Measurements from ENCODE around the gene SPATA21.

Gene SPATA21

DNA sequence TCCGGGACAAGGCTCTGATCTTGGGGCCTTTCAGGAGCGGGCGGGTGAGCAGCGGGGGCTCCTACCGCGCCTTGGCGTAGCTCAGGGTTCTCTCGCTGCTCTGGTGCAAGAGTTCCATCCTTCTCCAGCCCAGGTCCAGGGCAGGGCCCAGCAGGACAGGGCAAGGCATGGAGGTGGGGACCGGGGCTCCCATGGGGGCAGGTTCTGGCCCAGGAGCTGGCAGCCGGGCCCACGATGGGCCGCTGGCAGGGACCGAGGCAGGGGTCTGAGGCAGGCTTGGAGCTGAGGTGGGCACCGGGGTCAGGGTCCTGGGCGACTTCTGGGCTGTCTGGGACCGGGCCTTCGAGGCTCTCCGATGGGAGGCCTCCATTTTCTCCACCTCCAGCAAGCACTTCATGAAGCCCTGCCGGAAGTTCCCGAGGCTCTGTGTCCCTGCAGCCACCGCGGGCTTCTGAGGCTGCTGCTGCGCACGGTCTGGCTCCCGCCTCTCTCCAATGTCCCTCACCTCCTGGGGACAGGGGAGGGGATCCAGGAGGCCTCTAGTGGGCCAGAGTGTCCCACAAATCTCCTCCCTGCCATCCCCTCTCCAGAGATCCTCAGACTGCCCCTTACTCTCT is 27.6 kb downstream of the SPATA21 start:
- no peak overlapping the region for H3K4me3 Mint-ChIP-seq
- H3K27me3 Mint-ChIP-seq (ENCODE audit: low read depth) = peaks cover 14% of the 10 kb centered on the region
- no peaks in the 10 kb centered on the region for H3K4me1 Mint-ChIP-seq
- TF ChIP-seq, protein P1, sequence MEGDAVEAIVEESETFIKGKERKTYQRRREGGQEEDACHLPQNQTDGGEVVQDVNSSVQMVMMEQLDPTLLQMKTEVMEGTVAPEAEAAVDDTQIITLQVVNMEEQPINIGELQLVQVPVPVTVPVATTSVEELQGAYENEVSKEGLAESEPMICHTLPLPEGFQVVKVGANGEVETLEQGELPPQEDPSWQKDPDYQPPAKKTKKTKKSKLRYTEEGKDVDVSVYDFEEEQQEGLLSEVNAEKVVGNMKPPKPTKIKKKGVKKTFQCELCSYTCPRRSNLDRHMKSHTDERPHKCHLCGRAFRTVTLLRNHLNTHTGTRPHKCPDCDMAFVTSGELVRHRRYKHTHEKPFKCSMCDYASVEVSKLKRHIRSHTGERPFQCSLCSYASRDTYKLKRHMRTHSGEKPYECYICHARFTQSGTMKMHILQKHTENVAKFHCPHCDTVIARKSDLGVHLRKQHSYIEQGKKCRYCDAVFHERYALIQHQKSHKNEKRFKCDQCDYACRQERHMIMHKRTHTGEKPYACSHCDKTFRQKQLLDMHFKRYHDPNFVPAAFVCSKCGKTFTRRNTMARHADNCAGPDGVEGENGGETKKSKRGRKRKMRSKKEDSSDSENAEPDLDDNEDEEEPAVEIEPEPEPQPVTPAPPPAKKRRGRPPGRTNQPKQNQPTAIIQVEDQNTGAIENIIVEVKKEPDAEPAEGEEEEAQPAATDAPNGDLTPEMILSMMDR (IDR thresholded peaks at IDR 0.05; ENCODE audit: unreplicated experiment in 3 of 3) = no peak
- no peak overlapping the region for H3K27ac Mint-ChIP-seq
- no peaks in the 10 kb centered on the region for H3K9me3 Mint-ChIP-seq
- H3K36me3 Mint-ChIP-seq (ENCODE audit: low read depth) = no peaks in the 10 kb centered on the region

DNA sequence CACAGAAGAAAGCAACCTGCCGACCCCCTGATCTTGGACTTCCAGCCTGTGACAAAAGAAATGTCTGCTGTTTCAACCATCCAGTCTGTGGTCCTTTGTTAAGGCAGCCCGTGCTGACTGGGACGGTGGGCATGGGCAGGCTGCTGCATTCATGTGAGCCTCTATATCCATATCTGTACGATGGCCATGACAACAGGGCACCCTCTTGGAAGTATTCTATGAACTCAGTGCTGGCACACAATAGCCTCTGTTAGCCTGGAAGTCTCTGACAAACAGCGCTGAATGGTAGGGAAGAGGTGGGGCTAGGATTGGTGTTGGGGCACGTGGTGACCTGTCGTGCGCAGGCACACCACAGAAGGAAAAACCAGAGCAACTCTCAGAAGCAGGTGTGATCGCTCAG is 30.4 kb downstream of the SPATA21 start:
- Mint-ChIP-seq H3K36me3 (ENCODE audit: low read depth) (no peaks in the 10 kb centered on the region), H3K4me1 (no peaks in the 10 kb centered on the region), H3K9me3 (no peaks in the 10 kb centered on the region), H3K27me3 (ENCODE audit: low read depth) (peaks cover 12% of the 10 kb centered on the region), H3K27ac (no peak overlapping the region), H3K4me3 (no peak overlapping the region)
- TF ChIP-seq, protein P1 (IDR thresholded peaks at IDR 0.05; ENCODE audit: unreplicated experiment in 3 of 3) = no peak

DNA sequence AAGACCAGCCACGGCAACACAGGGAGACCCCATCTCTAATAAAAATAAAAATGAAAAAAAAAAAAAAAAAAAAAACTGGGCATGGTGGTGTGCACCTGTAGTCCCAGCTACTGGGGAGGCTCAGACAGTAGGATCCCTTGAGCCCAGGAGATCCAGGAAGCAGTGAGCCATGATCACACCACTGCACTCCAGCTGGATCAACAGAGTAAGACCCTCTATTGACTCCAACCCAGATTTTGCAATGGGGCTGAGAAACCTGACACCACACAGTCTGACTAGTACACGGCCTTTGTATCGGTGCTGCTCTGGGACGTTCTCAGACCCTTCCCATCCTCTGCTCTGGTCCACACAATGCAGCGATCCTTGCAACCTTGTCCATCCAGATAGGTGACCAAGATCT is 31.8 kb downstream of the SPATA21 start:
- H3K9me3 Mint-ChIP-seq = no peaks in the 10 kb centered on the region
- TF ChIP-seq, protein P1 (IDR thresholded peaks at IDR 0.05; ENCODE audit: unreplicated experiment in 3 of 3) = no peak
- no peak overlapping the region for H3K4me3 Mint-ChIP-seq
- H3K27me3 Mint-ChIP-seq (ENCODE audit: low read depth) = peaks cover 9% of the 10 kb centered on the region
- no peaks in the 10 kb centered on the region for H3K36me3 Mint-ChIP-seq (ENCODE audit: low read depth)
- no peaks in the 10 kb centered on the region for H3K4me1 Mint-ChIP-seq
- H3K27ac Mint-ChIP-seq = no peak overlapping the region

DNA sequence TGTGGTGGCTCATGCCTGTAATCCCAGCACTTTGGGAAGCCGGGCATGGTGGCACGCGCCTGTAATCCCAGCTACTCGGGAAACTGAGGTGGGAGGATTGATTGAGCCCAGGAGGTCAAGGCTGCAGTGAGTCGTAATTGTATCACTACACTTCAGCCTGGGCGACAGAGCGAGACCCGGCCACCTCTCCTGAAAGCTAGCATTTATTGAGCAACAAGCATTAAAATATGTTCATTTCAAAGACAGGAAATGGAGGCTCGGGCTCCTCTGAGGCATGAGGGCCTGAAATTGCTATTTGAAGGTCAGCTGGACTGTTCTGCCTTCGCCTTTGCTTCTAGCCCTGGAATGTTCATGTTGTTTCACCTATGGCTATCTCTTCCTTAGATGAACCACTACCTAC is 34.5 kb downstream of the SPATA21 start:
- Mint-ChIP-seq H3K9me3 (no peaks in the 10 kb centered on the region), H3K27me3 (ENCODE audit: low read depth) (peaks cover 3% of the 10 kb centered on the region), H3K4me1 (no peaks in the 10 kb centered on the region), H3K4me3 (no peak overlapping the region), H3K27ac (no peak overlapping the region), H3K36me3 (ENCODE audit: low read depth) (peaks cover 7% of the 10 kb centered on the region)
- TF ChIP-seq, protein P1 (IDR thresholded peaks at IDR 0.05; ENCODE audit: unreplicated experiment in 3 of 3) = no peak

DNA sequence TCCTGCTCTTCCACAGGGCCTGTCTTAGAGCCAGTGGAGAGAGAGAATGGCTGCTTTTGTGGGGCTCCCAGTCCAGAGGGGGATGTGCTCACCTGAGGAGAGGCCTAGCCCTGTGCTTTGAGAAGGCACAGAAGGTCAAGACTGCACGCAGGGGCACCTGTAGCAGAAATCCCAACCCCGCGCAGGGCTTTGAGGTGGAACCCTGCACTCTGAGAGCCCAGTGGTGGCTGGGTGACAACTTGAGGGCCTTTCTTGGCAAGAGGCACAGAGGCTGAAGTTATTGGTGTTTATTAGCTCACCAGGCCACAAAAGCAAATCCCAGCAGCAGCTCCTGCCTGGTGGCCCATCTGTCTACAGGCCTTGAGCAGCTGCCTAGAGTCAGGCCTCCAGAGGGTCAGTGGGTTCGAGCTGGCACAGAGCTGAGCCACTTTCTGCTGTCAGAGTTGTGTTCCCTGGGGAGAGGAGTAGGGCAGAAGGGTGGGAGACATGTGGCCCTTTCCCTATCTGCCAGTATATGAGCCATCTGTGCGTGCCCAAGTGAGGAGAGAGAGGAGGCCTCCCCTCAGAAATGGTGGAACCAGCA is 38.8 kb downstream of the SPATA21 start:
- no peaks in the 10 kb centered on the region for H3K4me1 Mint-ChIP-seq

More for the DNA sequence above, 38.8 kb downstream of the SPATA21 start:
- H3K27me3 Mint-ChIP-seq (ENCODE audit: low read depth) = no peaks in the 10 kb centered on the region
- H3K4me3 Mint-ChIP-seq = no peak overlapping the region
- TF ChIP-seq, protein P1 (IDR thresholded peaks at IDR 0.05; ENCODE audit: unreplicated experiment in 3 of 3) = no peak
- no peaks in the 10 kb centered on the region for H3K9me3 Mint-ChIP-seq
- H3K27ac Mint-ChIP-seq = no peak overlapping the region
- peaks cover 32% of the 10 kb centered on the region for H3K36me3 Mint-ChIP-seq (ENCODE audit: low read depth)

Measured in nephron (organoid).